Breast epithelium (tissue), 4 donors: ENCODE results near the gene PDGFC. TPM values are rescaled to one million over a fixed set of nuclear protein-coding genes. Genes with fewer than 3 reads are reported as not detected.

Source experiments
- DNase-seq, 2 donors: peaks; one replicate each; pipeline ENCODE4 v3.0.0-alpha.2; 2019; ENCODE audit warnings: low spot score in 2 of 2
- H3K27ac ChIP-seq, 2 donors: fragments of 200-600 bp; sonication (generic) in 1 of 2; one replicate each; pipeline ENCODE4 v1.5.1; 2016 to 2019; ENCODE audit warnings: mild to moderate bottlenecking in 1 of 2
- H3K27me3 ChIP-seq, 2 donors: fragments of 200-600 bp; sonication (generic) in 1 of 2; one replicate each; pipeline versions ENCODE4 v1.5.1 to v1.6.0; 2017 to 2019; ENCODE audit warnings: control low read depth in 1 of 2, mild to moderate bottlenecking in 1 of 2
- H3K36me3 ChIP-seq: fragments of 200-600 bp; one replicate; pipeline ENCODE4 v1.5.1; 2019
- H3K4me1 ChIP-seq, 2 donors: fragments of 200-600 bp; sonication (generic); one replicate each; pipeline ENCODE4 v1.5.1; 2016 to 2019; ENCODE audit warnings: control low read depth in 1 of 2
- H3K4me3 ChIP-seq, 3 donors: fragments of 200-600 bp; sonication (generic); 1 replicate in 2 of 3; 2 replicates in 1 of 3; pipeline ENCODE4 v1.5.1; 2016 to 2019; ENCODE audit warnings: mild to moderate bottlenecking in 3 of 3, moderate library complexity in 2 of 3
- H3K9me3 ChIP-seq, 2 donors: fragments of 200-600 bp; sonication (generic) in 1 of 2; one replicate each; pipeline ENCODE4 v1.5.1; 2016 to 2019; ENCODE audit warnings: control low read depth in 1 of 2
- CTCF ChIP-seq, 3 donors: fragments of 450-650 bp; IDR thresholded peaks; one replicate each; pipeline ENCODE4 v1.5.1; 2016 to 2017; ENCODE audit warnings: antibody characterized with exemption in 3 of 3, mild to moderate bottlenecking in 3 of 3, moderate library complexity in 3 of 3
- POLR2A ChIP-seq: fragments of 450-650 bp; IDR thresholded peaks from one replicate; pipeline ENCODE4 v1.6.1; 2016; ENCODE audit warnings: antibody characterized with exemption, mild to moderate bottlenecking, moderate library complexity
- POLR2AphosphoS5 ChIP-seq, 3 donors: sonication (generic); formaldehyde crosslinking; IDR thresholded peaks; one replicate each; pipeline ENCODE4 v1.6.1; 2017; ENCODE audit warnings: antibody characterized with exemption in 3 of 3
- intact Hi-C: fragments of 100-400 bp; cut with DNase I; formaldehyde crosslinking; loops from one replicate; pipeline ENCODE4 v1.15.1; 2023; ENCODE audit warnings: low total_unique reads
- total RNA-seq, 3 donors: library from RNA; depleted of rRNA; stranded (reverse); fragments of >200 nt; gene quantifications; one replicate each; pipeline ENCODE4 v1.1.0, GENCODE V29; 2016

The PDGFC gene
- total RNA-seq, 3 donors from 2014 or later, result 32.4 to 59.7 (median 54.4) TPM

GRCh38 chr4:156838761-156839160 lies 132.8 kb downstream of the PDGFC start:
- Histone ChIP-seq H3K9me3 (peaks cover 28 to 29% of the 10 kb centered on the region in 2 donors), H3K4me1 (no peaks in the 10 kb centered on the region), H3K36me3 (no peaks in the 10 kb centered on the region), H3K4me3 (no peak overlapping the region), H3K27me3 (no peaks in the 10 kb centered on the region), H3K27ac (no peak overlapping the region)
- intact Hi-C loops, result no loop called here
- DNase-seq, result no peak
- TF ChIP-seq CTCF (IDR thresholded peaks at IDR 0.05) (no peak), POLR2AphosphoS5 (IDR thresholded peaks at IDR 0.05) (no peak), POLR2A (no peak)

GRCh38 chr4:156837625-156838345 lies 133.8 kb downstream of the PDGFC start:
- no peak for DNase-seq
- no peak for TF ChIP-seq CTCF (IDR thresholded peaks at IDR 0.05)
- no peak for TF ChIP-seq POLR2AphosphoS5 (IDR thresholded peaks at IDR 0.05)
- TF ChIP-seq POLR2A, result no peak
- H3K4me3 ChIP-seq, result no peak overlapping the region
- intact Hi-C loops, result no loop called here
- no peaks in the 10 kb centered on the region for H3K27me3 ChIP-seq
- no peaks in the 10 kb centered on the region for H3K4me1 ChIP-seq
- no peaks in the 10 kb centered on the region for H3K36me3 ChIP-seq
- H3K9me3 ChIP-seq, result peaks cover 28 to 29% of the 10 kb centered on the region in 2 donors
- H3K27ac ChIP-seq, result no peak overlapping the region

DNA sequence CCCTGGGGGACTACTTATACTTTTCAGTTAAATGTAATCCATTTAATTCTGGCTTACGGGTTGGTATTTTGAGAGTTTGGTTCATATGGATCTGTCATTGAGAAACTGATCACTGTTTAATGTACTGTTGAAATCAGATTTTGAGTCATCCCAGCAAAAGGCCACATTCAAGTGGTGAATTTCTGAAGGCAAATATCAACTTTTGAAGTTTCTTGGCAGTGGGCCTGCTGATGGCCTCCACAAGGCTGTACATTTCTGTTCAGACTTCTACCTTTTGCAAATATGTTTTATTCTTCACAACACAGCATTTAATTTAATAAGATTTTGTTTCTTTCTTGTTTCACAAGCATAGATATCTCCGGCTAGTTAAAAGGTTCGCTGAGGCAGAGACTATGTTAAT lies 138.7 kb downstream of the PDGFC start:
- Histone ChIP-seq H3K4me1 (no peaks in the 10 kb centered on the region), H3K27ac (no peak overlapping the region), H3K4me3 (no peak overlapping the region), H3K27me3 (no peaks in the 10 kb centered on the region), H3K9me3 (peaks cover 0 to 2% of the 10 kb centered on the region in 2 donors), H3K36me3 (no peaks in the 10 kb centered on the region)
- intact Hi-C loops, result no loop called here
- TF ChIP-seq CTCF (IDR thresholded peaks at IDR 0.05) (no peak), POLR2AphosphoS5 (IDR thresholded peaks at IDR 0.05) (no peak), POLR2A (no peak)
- no peak for DNase-seq

GRCh38 chr4:156830351-156830750 lies 141.2 kb downstream of the PDGFC start:
- Histone ChIP-seq H3K9me3 (no peaks in the 10 kb centered on the region), H3K27me3 (no peaks in the 10 kb centered on the region), H3K4me3 (no peak overlapping the region), H3K4me1 (no peaks in the 10 kb centered on the region), H3K36me3 (no peaks in the 10 kb centered on the region), H3K27ac (no peak overlapping the region)
- intact Hi-C loops, result no loop called here
- no peak for TF ChIP-seq CTCF (IDR thresholded peaks at IDR 0.05)
- TF ChIP-seq POLR2A, result no peak
- no peak for TF ChIP-seq POLR2AphosphoS5 (IDR thresholded peaks at IDR 0.05)
- no peak for DNase-seq

- DNase-seq, result peak in 1 of 2 donors; percentile 21
- intact Hi-C loops, result no loop called here
- peak overlapping the region in 1 of 3 donors; percentile 7 for H3K4me3 ChIP-seq
- H3K27me3 ChIP-seq, result no peaks in the 10 kb centered on the region
- TF ChIP-seq POLR2AphosphoS5 (IDR thresholded peaks at IDR 0.05), result no peak
- TF ChIP-seq CTCF (IDR thresholded peaks at IDR 0.05), result no peak
- TF ChIP-seq POLR2A, result no peak
- no peaks in the 10 kb centered on the region for H3K9me3 ChIP-seq
- peak overlapping the region; percentile 34 to 46 for H3K27ac ChIP-seq
- no peaks in the 10 kb centered on the region for H3K36me3 ChIP-seq
- no peaks in the 10 kb centered on the region for H3K4me1 ChIP-seq
Observed at GRCh38 chr4:156829201-156829873, 142.3 kb downstream of the PDGFC start.
